LNCAP (cell line): ENCODE data around the gene TMEM258.

ENCODE experiments used
- TF ChIP-seq, protein P1 (sequence below): fragments of 450-650 bp; IDR thresholded peaks from 2 replicates; pipeline ENCODE4 v1.5.1; 2017; ENCODE audit warnings: mild to moderate bottlenecking

The TMEM258 gene

DNA sequence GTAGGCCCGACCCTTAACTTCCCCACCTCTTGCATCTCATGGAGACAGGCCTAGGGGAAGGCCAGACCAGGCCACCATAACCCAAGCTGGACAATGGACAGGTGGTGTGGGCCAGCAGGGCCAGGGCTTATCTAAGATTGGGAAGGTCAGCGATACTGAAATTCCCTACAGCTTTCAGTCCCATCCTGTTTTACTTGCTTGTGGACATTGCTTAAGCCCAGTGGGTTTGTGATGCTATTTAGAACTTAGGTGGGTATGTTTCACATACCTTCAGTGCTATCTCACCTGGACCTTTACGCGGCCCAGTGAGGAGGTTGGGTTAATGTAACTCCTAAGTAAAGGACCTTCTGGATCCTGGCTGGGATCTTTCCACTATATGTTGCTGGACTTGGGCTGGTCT is 37.4 kb upstream of the TMEM258 start:
- TF ChIP-seq, protein P1, sequence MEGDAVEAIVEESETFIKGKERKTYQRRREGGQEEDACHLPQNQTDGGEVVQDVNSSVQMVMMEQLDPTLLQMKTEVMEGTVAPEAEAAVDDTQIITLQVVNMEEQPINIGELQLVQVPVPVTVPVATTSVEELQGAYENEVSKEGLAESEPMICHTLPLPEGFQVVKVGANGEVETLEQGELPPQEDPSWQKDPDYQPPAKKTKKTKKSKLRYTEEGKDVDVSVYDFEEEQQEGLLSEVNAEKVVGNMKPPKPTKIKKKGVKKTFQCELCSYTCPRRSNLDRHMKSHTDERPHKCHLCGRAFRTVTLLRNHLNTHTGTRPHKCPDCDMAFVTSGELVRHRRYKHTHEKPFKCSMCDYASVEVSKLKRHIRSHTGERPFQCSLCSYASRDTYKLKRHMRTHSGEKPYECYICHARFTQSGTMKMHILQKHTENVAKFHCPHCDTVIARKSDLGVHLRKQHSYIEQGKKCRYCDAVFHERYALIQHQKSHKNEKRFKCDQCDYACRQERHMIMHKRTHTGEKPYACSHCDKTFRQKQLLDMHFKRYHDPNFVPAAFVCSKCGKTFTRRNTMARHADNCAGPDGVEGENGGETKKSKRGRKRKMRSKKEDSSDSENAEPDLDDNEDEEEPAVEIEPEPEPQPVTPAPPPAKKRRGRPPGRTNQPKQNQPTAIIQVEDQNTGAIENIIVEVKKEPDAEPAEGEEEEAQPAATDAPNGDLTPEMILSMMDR = no peak

DNA sequence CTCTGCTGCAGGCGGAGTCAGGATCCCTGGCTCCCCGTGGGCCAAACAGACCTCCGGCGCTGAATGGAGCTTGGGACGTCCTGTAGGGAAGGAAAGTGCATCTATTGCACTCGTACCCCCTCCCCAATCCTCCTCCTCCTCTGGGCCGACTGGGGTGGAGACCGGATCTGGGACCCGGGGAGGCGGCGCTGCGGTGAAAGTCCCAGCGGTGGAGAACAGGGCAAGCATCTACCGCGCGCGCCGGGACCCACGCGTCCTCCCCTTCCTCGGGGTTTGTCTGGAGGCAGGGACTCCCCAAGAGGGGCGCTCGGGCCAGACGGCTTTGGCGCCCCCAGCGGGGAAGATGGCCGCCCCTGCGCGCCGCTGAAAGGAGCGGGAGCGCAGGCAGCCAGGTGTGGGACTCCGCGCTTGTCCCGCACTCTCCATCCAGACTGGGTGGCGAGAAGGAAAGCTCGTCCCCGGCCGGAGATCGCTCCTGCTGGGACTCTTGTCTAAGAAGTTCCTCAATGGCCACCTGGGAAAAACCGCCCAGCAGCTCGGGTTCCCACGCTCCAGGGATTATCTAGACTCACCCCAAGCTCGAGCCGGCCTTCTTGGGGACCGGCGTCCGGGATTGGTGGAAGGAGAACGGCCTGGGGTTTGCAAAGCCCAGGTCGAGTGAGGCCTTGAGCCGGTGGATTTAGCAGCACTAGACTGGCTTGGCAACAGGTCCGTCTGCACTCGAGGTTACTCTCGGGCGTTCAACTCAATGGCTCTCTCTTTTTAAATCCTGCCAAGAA is 36.4 kb upstream of the TMEM258 start:
- TF ChIP-seq, protein P1 = peak; percentile 56; the same call in 1 of the 2 replicates

DNA sequence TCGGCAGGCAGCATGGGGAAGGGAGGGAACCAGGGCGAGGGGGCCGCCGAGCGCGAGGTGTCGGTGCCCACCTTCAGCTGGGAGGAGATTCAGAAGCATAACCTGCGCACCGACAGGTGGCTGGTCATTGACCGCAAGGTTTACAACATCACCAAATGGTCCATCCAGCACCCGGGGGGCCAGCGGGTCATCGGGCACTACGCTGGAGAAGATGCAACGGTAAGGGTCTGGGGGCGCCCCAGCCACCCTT is 35.9 kb upstream of the TMEM258 start:
- TF ChIP-seq, protein P1 = no peak

DNA sequence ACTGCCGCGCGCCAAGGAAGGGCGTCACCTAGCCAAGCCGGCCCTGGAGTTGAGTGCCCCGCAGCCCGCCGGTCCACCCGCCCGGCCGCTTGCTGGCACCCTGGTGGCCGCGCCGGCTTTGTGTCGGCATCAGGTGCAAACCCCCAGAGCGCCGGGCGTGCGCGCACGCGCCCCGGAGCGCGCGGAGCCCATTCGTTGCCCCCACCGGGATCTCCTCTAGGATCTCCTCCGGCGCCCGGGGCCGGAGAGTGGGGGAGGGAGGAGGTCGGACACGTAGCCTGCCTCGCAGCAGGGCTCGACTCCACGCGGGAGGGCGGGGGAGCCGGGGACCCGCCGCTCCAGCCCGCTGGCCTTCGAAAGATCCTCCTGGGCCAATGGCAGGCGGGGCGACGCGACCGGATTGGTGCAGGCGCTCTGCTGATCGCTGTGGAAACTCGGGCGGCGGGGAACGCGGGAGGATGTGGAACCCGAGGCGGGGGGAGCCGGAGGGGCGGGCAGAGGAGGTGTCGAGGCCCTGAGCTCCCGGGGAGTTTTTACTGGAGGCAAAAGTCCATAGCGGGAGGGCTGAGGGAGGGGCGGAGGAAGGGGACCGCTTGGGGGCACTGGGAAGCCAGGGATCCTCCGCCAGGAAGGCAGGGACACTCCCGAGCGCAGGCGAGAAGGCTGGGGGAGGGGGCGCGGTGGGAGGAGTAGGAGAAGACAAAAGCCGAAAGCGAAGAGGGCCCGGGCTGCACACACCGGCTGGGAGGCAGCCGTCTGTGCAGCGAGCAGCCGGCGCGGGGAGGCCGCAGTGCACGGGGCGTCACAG is 35.4 kb upstream of the TMEM258 start, which contains the start of gene FADS2:
Gene FADS2, plus strand, starts transcription at position 730 of the 808 bp plus-strand sequence. CDS start 91 bp downstream, outside the sequence.
- TF ChIP-seq, protein P1 = no peak

DNA sequence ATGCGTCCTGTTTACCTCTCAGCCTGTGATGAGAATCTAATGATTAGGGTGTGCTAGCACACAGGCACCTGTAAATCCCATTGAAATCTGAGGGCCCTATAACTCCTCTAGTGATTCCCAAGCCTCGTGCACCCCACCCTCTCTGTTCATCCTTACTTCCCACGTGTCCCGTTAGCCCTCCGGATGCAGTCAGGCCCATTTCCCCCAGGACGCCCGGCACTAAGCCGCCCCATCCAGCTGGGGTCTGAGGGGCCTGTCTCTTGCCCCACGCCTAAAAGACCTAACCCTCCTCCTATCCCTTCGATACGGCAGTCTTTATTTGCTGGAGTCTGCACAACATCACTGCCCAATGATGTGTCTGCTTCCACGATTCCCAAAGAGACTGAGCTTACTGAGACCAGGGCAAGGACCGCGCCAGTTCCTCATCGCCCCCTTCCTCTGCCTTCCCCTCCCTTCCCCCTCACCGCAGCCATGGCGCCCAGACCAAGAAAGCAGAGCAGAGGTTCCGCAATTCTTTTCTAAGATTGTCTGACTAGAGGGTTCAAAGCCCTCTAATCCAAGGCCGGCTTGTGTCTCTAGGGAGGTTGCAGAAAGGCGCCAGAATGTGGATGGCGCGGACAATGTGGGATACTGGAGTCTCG is 34.7 kb upstream of the TMEM258 start:
- TF ChIP-seq, protein P1 = no peak

DNA sequence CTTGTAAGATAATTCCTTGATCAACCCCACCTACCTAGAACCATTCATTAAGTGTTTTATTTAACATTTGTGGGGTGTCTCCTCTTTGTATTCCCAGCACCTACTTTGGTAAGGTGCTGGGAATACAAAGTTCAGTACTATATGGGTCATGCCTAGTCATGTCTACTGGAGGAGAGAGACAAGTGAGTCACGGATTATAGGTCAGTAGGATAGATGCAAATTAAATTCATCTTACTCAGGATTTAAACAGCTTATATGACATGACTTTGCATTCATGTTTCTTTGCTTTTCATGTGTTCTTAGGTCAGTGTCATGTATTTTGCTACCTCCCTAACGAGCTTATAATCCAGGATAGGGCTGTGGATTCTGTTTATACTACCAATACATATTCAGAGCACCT is 27.8 kb upstream of the TMEM258 start:
- TF ChIP-seq, protein P1 = no peak

DNA sequence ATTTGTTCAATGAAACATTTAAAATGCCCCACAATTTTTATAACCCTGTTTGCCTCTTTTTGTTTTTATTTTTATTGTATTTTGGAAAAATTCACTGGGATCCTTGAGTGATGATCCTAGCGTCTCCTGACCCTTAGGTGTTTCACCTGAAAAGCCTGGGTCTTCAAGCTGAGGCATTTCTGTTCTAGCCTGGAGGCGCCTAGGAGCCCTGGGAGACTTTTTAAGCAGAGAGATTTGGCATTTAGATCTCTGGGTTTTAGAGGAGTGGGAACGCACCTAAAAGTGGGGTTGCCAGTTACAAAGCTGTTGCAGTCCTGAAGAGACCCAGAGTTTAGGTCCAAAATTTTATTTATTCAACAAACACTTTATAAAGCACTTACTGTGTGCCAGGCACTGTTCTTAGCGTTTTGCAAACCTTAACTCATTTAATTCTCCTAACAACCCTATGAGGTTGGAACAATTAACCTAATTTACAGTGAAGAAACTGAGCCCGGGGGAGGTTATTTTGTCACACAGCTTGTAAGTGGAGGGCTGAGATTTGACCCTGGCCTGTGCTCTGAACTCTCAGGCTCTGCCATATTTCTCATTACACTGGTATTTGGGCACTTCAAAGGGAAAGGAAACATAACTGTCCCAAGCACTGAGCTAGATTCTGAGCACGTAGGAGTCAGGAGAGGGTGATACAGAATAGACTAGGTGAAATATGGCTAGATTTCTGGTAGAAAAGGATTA is 25.2 kb upstream of the TMEM258 start:
- TF ChIP-seq, protein P1 = no peak
